Fibroblast of lung (primary cell): ENCODE results near the gene S100P. TPM values are rescaled to one million over a fixed set of nuclear protein-coding genes. Genes with fewer than 3 reads are reported as not detected.

Experiments
- DNase-seq, 2 donors: peaks; one replicate each; pipeline versions ENCODE4 v3.0.0 to v3.0.0-alpha.2; 2010; ENCODE audit warnings: low read depth in 2 of 2
- H2AFZ ChIP-seq: 2 replicates; pipeline ENCODE4 v1.5.1; 2012; ENCODE audit warnings: low read length, control low read depth, inconsistent platforms
- H3K27ac ChIP-seq: 2 replicates; pipeline ENCODE4 v1.5.1; 2011; ENCODE audit warnings: low read length, control low read depth; ENCODE audit not compliant: insufficient read depth
- H3K27me3 ChIP-seq: 2 replicates; pipeline ENCODE4 v1.5.1; 2011; ENCODE audit warnings: mild to moderate bottlenecking, low read length; ENCODE audit not compliant: control insufficient read depth, insufficient read depth
- H3K36me3 ChIP-seq: 2 replicates; pipeline ENCODE4 v1.5.1; 2011; ENCODE audit warnings: low read length; ENCODE audit not compliant: control insufficient read depth, insufficient read depth
- H3K4me1 ChIP-seq: 2 replicates; pipeline ENCODE4 v1.5.1; 2011; ENCODE audit warnings: low read length; ENCODE audit not compliant: control insufficient read depth, insufficient read depth; ENCODE audit errors: extremely low read depth
- H3K4me2 ChIP-seq: 2 replicates; pipeline ENCODE4 v1.5.1; 2011; ENCODE audit warnings: low read length, control low read depth; ENCODE audit not compliant: insufficient read depth; ENCODE audit errors: extremely low read depth
- H3K4me3 ChIP-seq, 4 experiments: fragments of 200-600 bp in 1 of 4; sonication (generic) in 1 of 4; replicated peaks in 1 of 4; 2 replicates each; pipeline ENCODE4 v1.5.1; 2011 to 2016; ENCODE audit warnings: low read length in 4 of 4, low read depth in 3 of 4, mild to moderate bottlenecking in 3 of 4, control low read depth in 2 of 4, inconsistent platforms in 1 of 4, mixed read lengths in 1 of 4; ENCODE audit not compliant: insufficient read depth in 1 of 4; ENCODE audit errors: control extremely low read depth in 1 of 4
- H3K79me2 ChIP-seq: 2 replicates; pipeline ENCODE4 v1.5.1; 2012; ENCODE audit warnings: mild to moderate bottlenecking, low read length, inconsistent platforms; ENCODE audit not compliant: control insufficient read depth, insufficient read depth
- H3K9ac ChIP-seq: 2 replicates; pipeline ENCODE4 v1.5.1; 2011; ENCODE audit warnings: mild to moderate bottlenecking, low read length, control low read depth; ENCODE audit not compliant: insufficient read depth
- H3K9me3 ChIP-seq: 2 replicates; pipeline ENCODE4 v1.5.1; 2012; ENCODE audit warnings: low read depth, low read length; ENCODE audit not compliant: control insufficient read depth, insufficient read depth
- H4K20me1 ChIP-seq: 2 replicates; pipeline ENCODE4 v1.5.1; 2011; ENCODE audit warnings: low read length; ENCODE audit not compliant: control insufficient read depth, insufficient read depth; ENCODE audit errors: extremely low read depth
- EZH2 ChIP-seq: IDR thresholded peaks from 2 replicates; pipeline ENCODE4 v1.5.1; 2012; ENCODE audit warnings: low read length, control low read depth, mild to moderate bottlenecking; ENCODE audit errors: missing control alignments
- polyA plus RNA-seq, 2 donors: library from polyadenylated mRNA; depleted of rRNA in 1 of 2; stranded (reverse) in 1 of 2; unstranded in 1 of 2; fragments of >200 nt; gene quantifications; 2 replicates each; pipeline ENCODE4 v1.2.1, GENCODE V29; 2011 to 2012; ENCODE audit warnings: missing spikeins in 1 of 2
- total RNA-seq: library from RNA; depleted of rRNA; stranded (reverse); fragments of >200 nt; gene quantifications from 2 replicates; pipeline ENCODE4 v1.2.1, GENCODE V29; 2014
- TF ChIP-seq, protein P1 (sequence below), 2 donors: IDR thresholded peaks in 1 of 2; conservative IDR thresholded peaks in 1 of 2; 1 replicate in 1 of 2; 2 replicates in 1 of 2; pipeline ENCODE4 v1.5.1; 2011 to 2012; ENCODE audit warnings: low read length in 2 of 2, control low read depth in 1 of 2, inconsistent platforms in 1 of 2, low read depth in 1 of 2, mild to moderate bottlenecking in 1 of 2

Gene S100P
- total and polyA plus RNA-seq, 2 donors (not counting 1 experiment from before 2014, with no cell fraction given) = not detected

DNA sequence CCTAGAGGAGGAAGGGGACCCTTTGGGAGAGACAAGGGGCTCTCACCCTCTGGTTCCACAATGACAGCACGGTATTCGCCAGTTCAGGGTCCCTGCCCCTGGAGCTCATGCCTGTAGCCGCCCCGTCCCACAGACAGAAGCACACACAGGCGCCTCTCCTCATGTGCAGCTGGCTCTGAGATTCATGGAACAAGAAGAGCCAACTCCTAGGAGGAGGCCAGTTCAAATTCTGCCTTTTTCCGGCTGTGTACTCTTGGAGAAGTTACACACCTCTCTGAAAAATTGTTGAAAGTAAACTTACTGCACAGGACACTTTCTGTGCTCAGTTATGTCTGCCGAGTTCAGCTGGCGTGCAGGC, 37.6 kb downstream of the S100P start:
- no peak overlapping the region for H3K27ac ChIP-seq
- TF ChIP-seq, protein P1, sequence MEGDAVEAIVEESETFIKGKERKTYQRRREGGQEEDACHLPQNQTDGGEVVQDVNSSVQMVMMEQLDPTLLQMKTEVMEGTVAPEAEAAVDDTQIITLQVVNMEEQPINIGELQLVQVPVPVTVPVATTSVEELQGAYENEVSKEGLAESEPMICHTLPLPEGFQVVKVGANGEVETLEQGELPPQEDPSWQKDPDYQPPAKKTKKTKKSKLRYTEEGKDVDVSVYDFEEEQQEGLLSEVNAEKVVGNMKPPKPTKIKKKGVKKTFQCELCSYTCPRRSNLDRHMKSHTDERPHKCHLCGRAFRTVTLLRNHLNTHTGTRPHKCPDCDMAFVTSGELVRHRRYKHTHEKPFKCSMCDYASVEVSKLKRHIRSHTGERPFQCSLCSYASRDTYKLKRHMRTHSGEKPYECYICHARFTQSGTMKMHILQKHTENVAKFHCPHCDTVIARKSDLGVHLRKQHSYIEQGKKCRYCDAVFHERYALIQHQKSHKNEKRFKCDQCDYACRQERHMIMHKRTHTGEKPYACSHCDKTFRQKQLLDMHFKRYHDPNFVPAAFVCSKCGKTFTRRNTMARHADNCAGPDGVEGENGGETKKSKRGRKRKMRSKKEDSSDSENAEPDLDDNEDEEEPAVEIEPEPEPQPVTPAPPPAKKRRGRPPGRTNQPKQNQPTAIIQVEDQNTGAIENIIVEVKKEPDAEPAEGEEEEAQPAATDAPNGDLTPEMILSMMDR (conservative IDR thresholded peaks at IDR 0.05 in 1 of 2, IDR thresholded peaks at IDR 0.05 in 1 of 2; ENCODE audit: low read depth in 1 of 2, low read length in 2 of 2) = no peak
- TF ChIP-seq EZH2 = no peak
- no peaks in the 10 kb centered on the region for H4K20me1 ChIP-seq

DNA sequence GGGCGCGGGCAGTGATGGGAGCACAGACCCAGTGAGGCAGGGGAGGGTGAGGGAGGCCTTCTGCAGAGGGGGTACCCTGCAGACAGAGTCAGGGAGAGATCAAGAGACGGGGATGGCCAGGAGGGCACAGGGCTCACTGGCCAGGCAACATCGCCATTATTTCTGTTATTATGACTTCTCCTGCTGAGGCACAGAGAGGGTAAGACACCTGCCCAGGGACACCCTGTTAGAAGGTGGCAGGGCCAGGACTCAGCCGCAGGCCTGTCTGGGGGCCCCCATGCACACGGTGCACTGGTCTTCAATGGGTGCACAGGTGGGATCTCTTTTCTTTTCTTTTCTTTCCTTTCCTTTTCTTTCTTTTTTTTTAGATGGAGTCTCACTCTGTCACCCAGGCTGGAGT, 38.1 kb downstream of the S100P start:
- H3K9me3 ChIP-seq = no peaks in the 10 kb centered on the region
- no peak overlapping the region for H3K4me2 ChIP-seq
- no peak overlapping the region for H3K9ac ChIP-seq
- DNase-seq = no peak
- no peaks in the 10 kb centered on the region for H3K79me2 ChIP-seq
- no peak overlapping the region for H2AFZ ChIP-seq
- H3K4me1 ChIP-seq = peaks cover 4% of the 10 kb centered on the region
- no peaks in the 10 kb centered on the region for H3K27me3 ChIP-seq
- H3K4me3 ChIP-seq = no peak overlapping the region
- H3K27ac ChIP-seq = no peak overlapping the region
- H4K20me1 ChIP-seq = no peaks in the 10 kb centered on the region
- no peaks in the 10 kb centered on the region for H3K36me3 ChIP-seq
- TF ChIP-seq, protein P1 (conservative IDR thresholded peaks at IDR 0.05 in 1 of 2, IDR thresholded peaks at IDR 0.05 in 1 of 2; ENCODE audit: low read depth in 1 of 2, low read length in 2 of 2) = no peak
- no peak for TF ChIP-seq EZH2

More for the DNA sequence above, 37.6 kb downstream of the S100P start:
- Histone ChIP-seq H3K79me2 (no peaks in the 10 kb centered on the region), H3K4me3 (no peak overlapping the region), H3K9ac (no peak overlapping the region), H3K9me3 (no peaks in the 10 kb centered on the region), H3K4me1 (peaks cover 4% of the 10 kb centered on the region), H3K27me3 (no peaks in the 10 kb centered on the region), H3K36me3 (no peaks in the 10 kb centered on the region), H3K4me2 (no peak overlapping the region), H2AFZ (no peak overlapping the region)
- no peak for DNase-seq

DNA sequence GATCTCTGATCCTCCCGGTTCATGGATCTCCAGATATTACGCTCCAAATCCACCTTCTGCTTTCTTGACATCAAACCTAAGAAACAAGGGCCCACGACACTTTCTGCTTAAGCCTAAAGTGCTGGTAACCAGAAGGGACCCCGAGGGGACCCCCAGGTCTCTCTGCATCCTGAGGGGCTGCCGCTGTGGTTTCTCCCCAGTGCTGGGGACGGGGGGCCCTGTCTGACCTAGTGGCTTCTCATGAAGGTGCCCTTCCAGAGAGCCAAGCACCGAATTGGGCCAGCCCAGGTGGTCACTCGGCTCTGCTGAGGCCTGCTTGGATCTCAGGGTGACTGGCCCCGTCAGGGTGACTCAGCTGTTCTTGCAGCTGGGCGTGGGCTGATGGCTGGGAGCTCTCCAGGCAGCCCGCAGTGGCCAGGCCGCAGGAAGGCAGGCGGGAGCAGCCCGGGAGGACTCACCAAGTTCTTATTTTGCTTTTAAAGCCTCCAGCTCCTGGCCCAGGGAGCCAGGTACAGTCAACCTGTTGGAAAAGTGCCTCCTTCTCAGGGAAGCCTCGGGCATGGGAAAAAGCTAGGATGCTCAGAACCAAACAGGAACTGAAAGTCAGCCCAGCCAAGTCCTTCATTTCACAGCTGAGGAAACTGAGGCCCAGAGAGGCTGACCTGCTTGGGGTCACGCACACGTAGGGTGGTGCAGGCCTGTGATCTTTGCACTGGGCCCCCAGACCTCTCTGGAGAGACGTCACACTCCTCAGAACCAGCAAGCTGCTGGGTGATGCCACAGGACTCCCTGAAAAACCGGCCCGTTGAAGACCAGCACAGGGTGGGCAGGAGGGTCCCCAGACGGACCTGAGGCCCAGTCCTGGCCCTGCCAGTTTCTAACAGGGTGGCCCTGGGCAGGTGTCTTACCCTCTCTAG, 39.0 kb downstream of the S100P start:
- H2AFZ ChIP-seq = peak overlapping the region; percentile 65
- H3K4me2 ChIP-seq = peak overlapping the region; percentile 51
- H3K27ac ChIP-seq = peak overlapping the region; percentile 69
- peaks cover 4% of the 10 kb centered on the region for H3K4me1 ChIP-seq
- H3K79me2 ChIP-seq = no peaks in the 10 kb centered on the region
- H3K4me3 ChIP-seq = no peak overlapping the region
- no peak for TF ChIP-seq EZH2
- TF ChIP-seq, protein P1 (conservative IDR thresholded peaks at IDR 0.05 in 1 of 2, IDR thresholded peaks at IDR 0.05 in 1 of 2; ENCODE audit: low read depth in 1 of 2, low read length in 2 of 2) = peak in 1 of 2 donors; percentile 5
- H4K20me1 ChIP-seq = no peaks in the 10 kb centered on the region
- no peak overlapping the region for H3K9ac ChIP-seq
- H3K36me3 ChIP-seq = no peaks in the 10 kb centered on the region
- H3K9me3 ChIP-seq = no peaks in the 10 kb centered on the region
- H3K27me3 ChIP-seq = no peaks in the 10 kb centered on the region
- peak; percentile 91 to 96 for DNase-seq
